ENCODE data around the gene TFF3.

The TFF3 gene

DNA sequence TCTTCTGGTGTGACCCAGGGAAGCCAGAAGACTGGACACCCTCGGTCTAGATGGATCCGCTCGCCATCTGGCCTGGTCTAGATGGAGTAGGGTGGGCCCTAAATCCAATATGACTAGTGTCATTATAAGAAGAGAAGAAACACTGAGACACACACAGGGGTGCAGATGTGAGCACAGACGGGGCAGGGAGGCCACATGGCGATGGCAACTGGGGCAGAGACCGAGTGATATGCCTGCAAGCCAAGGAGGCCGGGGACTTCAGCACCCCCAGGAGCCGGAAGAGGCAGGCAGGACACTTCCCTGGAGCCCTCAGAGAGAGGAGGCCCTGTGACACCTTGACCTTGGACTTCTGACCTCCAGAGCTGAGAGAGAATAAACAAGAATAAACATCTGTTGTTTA lies 5.6 kb upstream of the TFF3 start:
- DNase-seq (ENCODE audit: low read depth in 2 of 2) = no peak

DNA sequence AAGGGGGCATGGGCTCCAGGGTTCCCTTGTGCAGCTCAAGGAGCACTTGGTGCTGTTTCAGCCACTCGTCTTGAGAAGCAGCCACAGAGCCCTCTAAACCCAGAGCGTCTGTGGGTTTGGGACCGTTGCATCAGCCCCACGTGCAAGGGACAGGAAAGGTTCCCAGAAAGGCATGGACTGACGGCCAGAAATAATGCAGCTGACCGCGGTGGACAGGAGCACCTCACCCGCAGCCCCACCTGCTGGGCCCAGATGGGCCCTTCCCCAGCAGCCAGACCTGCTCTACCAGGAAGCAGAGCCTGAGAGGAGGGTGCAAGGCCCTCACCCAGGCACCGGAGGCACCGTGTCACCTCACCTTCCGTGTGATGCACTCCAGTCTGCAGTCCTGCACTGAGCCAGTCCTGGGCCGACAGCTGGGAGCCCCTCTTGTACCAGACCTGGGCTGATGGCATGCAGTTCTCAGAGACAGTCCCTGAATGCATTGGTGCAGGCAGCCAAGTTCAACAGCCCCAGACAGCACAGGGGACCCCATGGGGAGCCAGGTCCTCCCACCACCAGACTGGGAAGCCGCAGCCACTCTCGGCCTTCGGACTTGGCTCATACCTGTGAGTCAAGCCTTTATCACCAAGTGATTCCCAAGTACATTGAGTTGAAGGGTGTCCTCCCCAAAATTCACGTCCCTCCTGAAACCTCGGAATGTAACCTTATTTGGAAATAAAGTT lies 4.8 kb upstream of the TFF3 start:
- DNase-seq (ENCODE audit: low read depth in 2 of 2) = no peak

GRCh38 chr21:42319376-42319775 lies 4.2 kb upstream of the TFF3 start:
- no peak for DNase-seq (ENCODE audit: low read depth in 2 of 2)

GRCh38 chr21:42317826-42318746 lies 2.9 kb upstream of the TFF3 start:
- no peak for DNase-seq (ENCODE audit: low read depth in 2 of 2)

DNA sequence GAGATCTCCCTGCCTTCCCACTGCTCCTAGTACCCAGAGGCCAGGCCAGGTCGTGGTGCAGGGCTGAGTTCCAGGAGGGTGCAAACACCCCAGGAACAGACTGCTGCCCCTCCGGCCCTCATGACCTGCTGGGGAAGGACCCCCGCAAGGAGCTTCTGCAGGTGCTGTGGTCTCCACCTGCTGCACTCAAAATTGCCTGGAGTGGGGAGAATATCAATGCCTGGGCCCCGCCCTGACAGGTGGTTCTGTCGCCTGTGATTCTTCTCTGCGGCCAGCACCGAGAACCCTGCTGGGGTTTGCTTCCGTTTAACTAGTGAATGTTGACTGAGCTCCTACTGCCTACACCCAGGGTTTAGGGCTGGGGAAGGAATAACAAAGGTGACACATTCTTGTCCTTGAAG lies 2.1 kb upstream of the TFF3 start:
- DNase-seq (ENCODE audit: low read depth in 2 of 2) = no peak

GRCh38 chr21:42316891-42317290 lies 1.7 kb upstream of the TFF3 start:
- no peak for DNase-seq (ENCODE audit: low read depth in 2 of 2)

- no peak for DNase-seq (ENCODE audit: low read depth in 2 of 2)
These were observed 453 bp downstream of the TFF3 start for GRCh38 chr21:42314616-42315295.

GRCh38 chr21:42313501-42313969 lies 1.7 kb downstream of the TFF3 start:
- no peak for DNase-seq (ENCODE audit: low read depth in 2 of 2)

- DNase-seq (ENCODE audit: low read depth in 2 of 2) = no peak
These were observed 2.5 kb downstream of the TFF3 start for GRCh38 chr21:42312626-42313104.

- DNase-seq (ENCODE audit: low read depth in 2 of 2) = no peak
These were observed 3.2 kb downstream of the TFF3 start for GRCh38 chr21:42311816-42312625.

GRCh38 chr21:42311160-42311559 lies 4.0 kb downstream of the TFF3 start:
- no peak for DNase-seq (ENCODE audit: low read depth in 2 of 2)

DNA sequence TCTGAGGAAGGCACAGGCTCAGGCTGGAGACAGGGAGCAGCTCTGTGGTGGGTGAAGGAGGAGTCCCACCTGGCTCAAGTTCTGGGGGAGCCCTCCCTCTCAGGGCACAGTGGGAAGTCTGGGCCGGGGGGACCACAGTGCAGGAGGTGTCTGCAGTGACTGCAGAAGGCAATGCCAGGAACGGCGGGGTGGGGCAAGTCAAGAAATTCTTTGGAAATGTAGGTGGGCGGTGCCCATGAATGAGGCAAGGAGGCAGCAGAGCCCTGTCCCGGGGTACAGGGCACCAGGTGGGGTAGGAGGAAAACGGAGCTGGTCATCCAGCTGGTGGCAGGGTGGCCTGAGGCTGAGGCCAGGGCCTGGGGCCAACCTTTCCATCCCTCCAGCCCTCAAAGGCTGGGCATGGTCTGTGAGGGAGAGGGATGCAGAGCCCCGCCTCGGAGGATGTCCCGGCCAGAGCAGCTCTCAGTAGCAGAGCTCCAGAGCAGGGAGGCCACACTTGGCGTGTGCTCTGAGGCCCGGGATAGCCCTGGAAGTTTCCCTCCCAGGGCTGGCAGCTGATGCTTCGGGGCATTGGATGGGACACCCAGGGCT lies 4.7 kb downstream of the TFF3 start:
- DNase-seq (ENCODE audit: low read depth in 2 of 2) = no peak

DNA sequence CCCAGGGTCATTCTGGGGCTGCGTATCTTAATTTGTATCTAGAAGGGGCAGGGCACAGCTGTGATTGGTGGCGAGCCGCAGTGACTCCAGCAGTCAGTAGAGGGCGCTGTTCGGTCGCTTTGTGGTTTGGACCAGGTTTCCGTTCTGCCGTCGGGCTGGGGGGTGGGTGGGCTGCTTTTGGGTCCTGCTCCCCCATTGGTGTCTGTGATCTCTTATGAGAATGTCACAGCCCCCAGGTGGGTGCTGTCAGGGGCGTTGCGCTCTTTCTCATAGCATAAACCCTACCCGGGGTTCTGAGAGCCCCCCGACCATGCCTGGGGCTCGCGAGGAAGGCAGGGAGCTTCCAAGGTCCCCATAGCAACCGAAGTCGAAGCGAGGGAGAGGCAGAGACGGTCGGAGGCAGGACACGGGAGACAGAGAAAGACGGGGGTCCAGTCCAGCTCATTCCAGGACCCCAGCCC lies 5.4 kb downstream of the TFF3 start:
- peak; percentile 36 to 52 for DNase-seq (ENCODE audit: low read depth in 2 of 2)

- no peak for DNase-seq (ENCODE audit: low read depth in 2 of 2)
These were observed 6.1 kb downstream of the TFF3 start for GRCh38 chr21:42308914-42309752.

GRCh38 chr21:42308161-42308913 lies 6.9 kb downstream of the TFF3 start:
- no peak for DNase-seq (ENCODE audit: low read depth in 2 of 2)

DNA sequence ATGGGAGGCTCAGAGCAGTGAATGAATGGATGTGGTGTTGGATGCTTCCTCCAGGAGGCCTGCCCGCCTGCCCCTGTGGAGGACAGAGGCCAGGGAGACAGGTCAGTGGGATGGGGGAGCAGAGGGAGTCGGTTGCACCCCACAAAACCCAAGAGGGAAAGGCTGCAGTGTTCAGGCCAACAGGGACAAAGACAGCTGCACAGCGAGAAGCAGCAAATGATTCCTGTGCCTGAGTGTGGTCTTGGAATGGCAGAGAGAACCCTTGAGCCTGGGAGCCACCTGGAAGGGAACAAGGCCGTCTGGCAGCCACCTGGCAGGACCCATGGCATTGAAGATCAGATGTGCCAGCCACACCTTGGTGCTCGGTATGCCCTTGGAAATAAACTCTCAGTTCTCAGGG lies 8.1 kb downstream of the TFF3 start:
- DNase-seq (ENCODE audit: low read depth in 2 of 2) = no peak

GRCh38 chr21:42306366-42307035 lies 8.7 kb downstream of the TFF3 start:
- no peak for DNase-seq (ENCODE audit: low read depth in 2 of 2)

DNA sequence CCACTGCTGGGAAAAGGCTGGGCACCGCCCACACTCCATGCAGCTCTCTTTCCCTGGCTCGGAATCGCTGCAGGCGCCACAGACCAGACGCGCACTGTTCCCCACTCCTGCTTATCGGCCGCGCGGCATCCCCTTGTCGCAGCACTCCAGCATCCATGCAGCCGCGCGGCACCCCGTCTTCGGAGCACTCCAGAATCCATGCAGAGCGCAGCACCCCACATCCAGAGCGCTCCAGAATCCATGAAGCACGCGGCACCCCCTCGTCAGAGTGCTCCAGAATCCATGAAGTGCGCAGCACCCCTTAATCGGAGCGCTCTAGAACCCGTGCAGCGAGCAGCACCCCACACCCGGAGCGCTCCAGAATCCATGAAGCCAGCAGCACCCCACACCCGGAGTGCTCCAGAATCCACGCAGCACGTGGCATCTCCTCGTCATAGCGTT lies 9.5 kb downstream of the TFF3 start:
- DNase-seq (ENCODE audit: low read depth in 2 of 2) = no peak

Measured in stimulated activated CD8-positive, alpha-beta memory T cell treated with anti-CD3 and anti-CD28 coated beads, Interleukin-7, amount 100 ng/mL, for 1 hour (primary cell).